WTC11 (cell line): ENCODE measurements around the gene HOMER3. TPM values are rescaled to one million over a fixed set of nuclear protein-coding genes. Genes with fewer than 3 reads are reported as not detected.
A peak's percentile ranks its signal among the peaks of the same experiment; 100 is the strongest.

Experiments used
- ATAC-seq: fragments of 200-7000 bp; cut with Tn5 transposase; 2 replicates; pipeline ENCODE4 v1.10.0; 2021; ENCODE audit warnings: mild to moderate bottlenecking, moderate library complexity
- CTCF ChIA-PET: fragments of 300-600 bp; sonication (Branson Sonifier 250); formaldehyde crosslinking; loops from one replicate; lab custom pipeline; 2021; ENCODE audit warnings: antibody characterized with exemption; lab: Charles Lee
- POLR2A ChIA-PET: fragments of 350-600 bp; sonication (Branson Sonifier 250); formaldehyde crosslinking; loops from one replicate; lab custom pipeline; 2021; ENCODE audit warnings: antibody characterized with exemption; lab: Charles Lee
- DNase-seq: peaks from one replicate; pipeline ENCODE4 v3.0.0; 2021; ENCODE audit warnings: low spot score
- H3K27ac Mint-ChIP-seq: 2 replicates; pipeline ENCODE4 v1.8.0; 2021; ENCODE audit warnings: mixed read lengths
- H3K27me3 Mint-ChIP-seq: 2 replicates; pipeline ENCODE4 v1.8.0; 2021; ENCODE audit warnings: low read depth, mild to moderate bottlenecking, moderate library complexity, mixed read lengths
- H3K36me3 Mint-ChIP-seq: 2 replicates; pipeline ENCODE4 v1.8.0; 2021; ENCODE audit warnings: mixed read lengths
- H3K4me1 Mint-ChIP-seq: 2 replicates; pipeline ENCODE4 v1.8.0; 2022; ENCODE audit warnings: mixed read lengths
- H3K4me3 Mint-ChIP-seq: 2 replicates; pipeline ENCODE4 v1.8.0; 2021; ENCODE audit warnings: mild to moderate bottlenecking, moderate library complexity, mixed read lengths
- H3K9me3 Mint-ChIP-seq: 2 replicates; pipeline ENCODE4 v1.8.0; 2021; ENCODE audit warnings: mixed read lengths
- AFF4 ChIP-seq: sonication (generic); formaldehyde crosslinking; IDR thresholded peaks from 2 replicates; pipeline ENCODE4 v1.8.1; 2023; ENCODE audit warnings: mild to moderate bottlenecking, missing genetic modification reagents, borderline replicate concordance
- ATF2 ChIP-seq: sonication (generic); formaldehyde crosslinking; IDR thresholded peaks from 2 replicates; pipeline ENCODE4 v1.8.1; 2022; ENCODE audit warnings: low read depth, missing genetic modification reagents, borderline replicate concordance
- ATF6 ChIP-seq: sonication (generic); formaldehyde crosslinking; IDR thresholded peaks from 2 replicates; pipeline ENCODE4 v1.8.1; 2023; ENCODE audit warnings: mild to moderate bottlenecking, missing genetic modification reagents
- CDX4 ChIP-seq: fragments of 250-450 bp; sonication (Bioruptor Pico); IDR thresholded peaks from 2 replicates; pipeline ENCODE4 v1.9.0; 2021; ENCODE audit warnings: moderate library complexity, mild to moderate bottlenecking, inconsistent platforms, borderline replicate concordance
- GTF2I ChIP-seq: fragments of 250-450 bp; sonication (Bioruptor Pico); conservative IDR thresholded peaks from 2 replicates; pipeline ENCODE4 v1.4.0; 2021; ENCODE audit warnings: mild to moderate bottlenecking
- HMGXB4 ChIP-seq: sonication (generic); formaldehyde crosslinking; IDR thresholded peaks from 2 replicates; pipeline ENCODE4 v1.8.1; 2023; ENCODE audit warnings: mild to moderate bottlenecking, moderate library complexity, missing genetic modification reagents
- IRF1 ChIP-seq: sonication (generic); formaldehyde crosslinking; IDR thresholded peaks from 2 replicates; pipeline ENCODE4 v1.8.0; 2023; ENCODE audit warnings: missing genetic modification reagents
- KAT7 ChIP-seq: sonication (generic); formaldehyde crosslinking; IDR thresholded peaks from 2 replicates; pipeline ENCODE4 v1.8.1; 2023; ENCODE audit warnings: missing genetic modification reagents, mild to moderate bottlenecking, borderline replicate concordance
- RORB ChIP-seq: fragments of 250-450 bp; sonication (Bioruptor Pico); IDR thresholded peaks from 2 replicates; pipeline ENCODE4 v1.9.0; 2021; ENCODE audit warnings: mild to moderate bottlenecking
- SP1 ChIP-seq: sonication (generic); formaldehyde crosslinking; conservative IDR thresholded peaks from 2 replicates; pipeline ENCODE4 v1.8.1; 2022; ENCODE audit warnings: missing genetic modification reagents
- USF1 ChIP-seq: sonication (generic); formaldehyde crosslinking; IDR thresholded peaks from 2 replicates; pipeline ENCODE4 v1.8.0; 2022; ENCODE audit warnings: mild to moderate bottlenecking, missing genetic modification reagents
- total RNA-seq: library from RNA; stranded (reverse); gene quantifications from 3 replicates; pipeline ENCODE4 v1.2.3, GENCODE V29; 2021

HOMER3 gene
- total RNA-seq, 1 experiment from 2014 or later, result 28.2 TPM

- H3K27me3 Mint-ChIP-seq, result no peaks in the 10 kb centered on the region
- H3K36me3 Mint-ChIP-seq, result peaks cover 9% of the 10 kb centered on the region
- peaks cover 12% of the 10 kb centered on the region for H3K4me1 Mint-ChIP-seq
- no peaks in the 10 kb centered on the region for H3K9me3 Mint-ChIP-seq
- ChIA-PET CTCF (interaction anchor here (0.7 to 2.0 kb wide), 5 partner anchors 12 to 55 kb away, joined by 3 to 8 read pairs (median 4); partner anchors contain the start of genes COPE and DDX49), POLR2A (interaction anchor here (1.2 to 1.3 kb wide), 2 partner anchors 11 to 12 kb away, joined by 5 to 9 read pairs; partner anchors contain the start of genes COPE and DDX49)
- no peak for ATAC-seq
- no peak overlapping the region for H3K4me3 Mint-ChIP-seq
- peak; percentile 21 for DNase-seq
- TF ChIP-seq CDX4 (no peak), GTF2I (CRISPR knock-in tag) (peak; percentile 89), ATF6 (CRISPR knock-in tag) (no peak)
- H3K27ac Mint-ChIP-seq, result no peak overlapping the region
Observed at GRCh38 chr19:18931316-18932162, 9.5 kb downstream of the HOMER3 start.

GRCh38 chr19:18929311-18929710, 11.7 kb downstream of the HOMER3 start:
- Mint-ChIP-seq H3K27me3 (no peaks in the 10 kb centered on the region), H3K4me1 (peaks cover 12% of the 10 kb centered on the region), H3K4me3 (no peak overlapping the region), H3K27ac (no peak overlapping the region), H3K36me3 (peaks cover 18% of the 10 kb centered on the region), H3K9me3 (no peaks in the 10 kb centered on the region)
- ATAC-seq, result no peak
- TF ChIP-seq HMGXB4 (CRISPR knock-in tag), result no peak
- no peak for TF ChIP-seq USF1
- TF ChIP-seq ATF2 (CRISPR knock-in tag), result no peak
- TF ChIP-seq KAT7 (CRISPR knock-in tag), result no peak
- no peak for TF ChIP-seq SP1 (CRISPR knock-in tag)
- no peak for TF ChIP-seq AFF4 (CRISPR knock-in tag)
- no peak for TF ChIP-seq IRF1 (CRISPR knock-in tag)
- TF ChIP-seq RORB (CRISPR knock-in tag), result no peak
- ChIA-PET POLR2A (interaction anchor here (0.8 to 1.5 kb wide), 2 partner anchors 36 to 57 kb away, joined by 3 read pairs; no protein-coding TSS in a partner anchor), CTCF (interaction anchor here (1.8 to 3.3 kb wide), 2 partner anchors 11 to 58 kb away, joined by 4 to 13 read pairs; no protein-coding TSS in a partner anchor)
- DNase-seq, result no peak
